GM23338 (cell line): ENCODE data around the gene UFM1. TPM values are rescaled to one million over a fixed set of nuclear protein-coding genes. Genes with fewer than 3 reads are reported as not detected.

ENCODE experiments used
- ATAC-seq: fragments of 200-7000 bp; cut with Tn5 transposase; 3 replicates; pipeline ENCODE4 v1.9.1; 2020
- DNase-seq: peaks from one replicate; pipeline ENCODE4 v3.0.0-alpha.2; 2015; ENCODE audit warnings: low spot score
- H2AFZ ChIP-seq: fragments of 200-600 bp; sonication (generic); 2 replicates; pipeline ENCODE4 v1.8.0; 2016; ENCODE audit warnings: antibody characterized with exemption, mild to moderate bottlenecking, moderate library complexity
- H3F3A ChIP-seq: fragments of 200-600 bp; sonication (generic); replicated peaks from 2 replicates; pipeline ENCODE4 v1.8.0; 2017; ENCODE audit warnings: antibody characterized with exemption, mixed run types, low read depth
- H3K27ac ChIP-seq: fragments of 200-600 bp; sonication (generic); 2 replicates; pipeline ENCODE4 v1.6.1; 2016; ENCODE audit warnings: low read depth
- H3K27me3 ChIP-seq: fragments of 200-600 bp; sonication (generic); 2 replicates; pipeline ENCODE4 v1.8.0; 2016; ENCODE audit warnings: mild to moderate bottlenecking, mixed run types, moderate library complexity; ENCODE audit not compliant: insufficient read depth
- H3K36me3 ChIP-seq: fragments of 200-600 bp; sonication (generic); 2 replicates; pipeline ENCODE4 v1.8.0; 2016; ENCODE audit warnings: mild to moderate bottlenecking; ENCODE audit not compliant: insufficient read depth
- H3K4me1 ChIP-seq: fragments of 200-600 bp; sonication (generic); 2 replicates; pipeline ENCODE4 v1.8.0; 2016; ENCODE audit warnings: mild to moderate bottlenecking, moderate library complexity; ENCODE audit not compliant: insufficient read depth
- H3K4me2 ChIP-seq: fragments of 200-600 bp; sonication (generic); 2 replicates; pipeline ENCODE4 v1.7.1; 2017; ENCODE audit warnings: mixed run types
- H3K4me3 ChIP-seq: fragments of 200-600 bp; sonication (generic); 2 replicates; pipeline ENCODE4 v1.6.1; 2016; ENCODE audit warnings: mixed run types
- H3K79me2 ChIP-seq: fragments of 200-600 bp; sonication (generic); replicated peaks from 2 replicates; pipeline ENCODE4 v1.8.0; 2017; ENCODE audit warnings: mild to moderate bottlenecking; ENCODE audit not compliant: insufficient read depth
- H3K9me2 ChIP-seq: fragments of 200-600 bp; sonication (generic); 2 replicates; pipeline ENCODE4 v1.8.0; 2017; ENCODE audit not compliant: insufficient read depth
- H4K20me1 ChIP-seq: fragments of 200-600 bp; sonication (generic); replicated peaks from 2 replicates; pipeline ENCODE4 v1.8.0; 2017; ENCODE audit warnings: mild to moderate bottlenecking; ENCODE audit not compliant: insufficient read depth
- H3K27ac Mint-ChIP-seq: 2 replicates; pipeline ENCODE4 v1.8.0; 2020; ENCODE audit warnings: inconsistent platforms, mild to moderate bottlenecking, moderate library complexity, mixed read lengths
- H3K27me3 Mint-ChIP-seq: 3 replicates; pipeline ENCODE4 v1.8.0; 2022; ENCODE audit warnings: low read depth, mild to moderate bottlenecking, moderate library complexity, mixed read lengths, inconsistent platforms; ENCODE audit not compliant: insufficient read depth, poor library complexity
- H3K36me3 Mint-ChIP-seq: 3 replicates; pipeline ENCODE4 v1.8.0; 2021; ENCODE audit warnings: low read depth, mild to moderate bottlenecking, inconsistent platforms, moderate library complexity, mixed read lengths
- H3K4me1 Mint-ChIP-seq: 3 replicates; pipeline ENCODE4 v1.8.0; 2020; ENCODE audit warnings: mild to moderate bottlenecking, inconsistent platforms, mixed read lengths
- H3K4me3 Mint-ChIP-seq: 3 replicates; pipeline ENCODE4 v1.8.0; 2021; ENCODE audit warnings: moderate library complexity, mild to moderate bottlenecking, inconsistent platforms, mixed read lengths
- H3K9me3 Mint-ChIP-seq: 3 replicates; pipeline ENCODE4 v1.8.0; 2020; ENCODE audit warnings: moderate library complexity, mild to moderate bottlenecking, inconsistent platforms, mixed read lengths
- CREB1 ChIP-seq: fragments of 250-450 bp; sonication (Bioruptor Pico); IDR thresholded peaks from 2 replicates; pipeline ENCODE4 v1.5.0; 2020; ENCODE audit warnings: low read depth, mild to moderate bottlenecking, moderate library complexity
- EZH2phosphoT487 ChIP-seq: fragments of 200-600 bp; sonication (generic); IDR thresholded peaks from one replicate; pipeline ENCODE4 v1.8.1; 2018; ENCODE audit warnings: antibody characterized with exemption; ENCODE audit not compliant: unreplicated experiment
- NANOG ChIP-seq: IDR thresholded peaks from 2 replicates; pipeline ENCODE4 v1.6.1; 2016; ENCODE audit warnings: antibody characterized with exemption, borderline replicate concordance
- POLR2AphosphoS5 ChIP-seq: IDR thresholded peaks from 2 replicates; pipeline ENCODE4 v1.6.1; 2016; ENCODE audit warnings: antibody characterized with exemption, low read depth
- STAT1 ChIP-seq: IDR thresholded peaks from one replicate; pipeline ENCODE4 v1.6.1; 2016; ENCODE audit warnings: antibody characterized with exemption; ENCODE audit not compliant: unreplicated experiment
- ZNF114 ChIP-seq: fragments of 250-450 bp; sonication (Bioruptor Pico); IDR thresholded peaks from 2 replicates; pipeline ENCODE4 v1.5.0; 2020; ENCODE audit warnings: mild to moderate bottlenecking, moderate library complexity
- ZNF462 ChIP-seq: fragments of 250-450 bp; sonication (Bioruptor Pico); IDR thresholded peaks from 2 replicates; pipeline ENCODE4 v1.5.0; 2020; ENCODE audit warnings: mild to moderate bottlenecking, moderate library complexity
- polyA plus RNA-seq: library from polyadenylated mRNA; unstranded; fragments of >200 nt; fragmentation: Nextera tagmentation; extraction: Ambion mirVana; gene quantifications from 2 replicates; pipeline ENCODE4 v1.2.1, GENCODE V29; 2016
- total RNA-seq: library from RNA; depleted of rRNA; stranded (reverse); fragments of >200 nt; shearing (Covaris generic); gene quantifications from 2 replicates; pipeline ENCODE4 v1.2.3, GENCODE V29; 2014
- TF ChIP-seq, protein P1 (sequence below): IDR thresholded peaks from 2 replicates; pipeline ENCODE4 v1.6.1; 2016; ENCODE audit warnings: antibody characterized with exemption
- TF ChIP-seq, protein P2 (sequence below), 2 experiments: fragments of 200-600 bp in 1 of 2; sonication (generic) in 1 of 2; conservative IDR thresholded peaks; 2 replicates each; pipeline versions ENCODE4 v1.5.1 to v1.6.1; 2016 to 2017; ENCODE audit warnings: antibody characterized with exemption in 2 of 2, low read depth in 2 of 2, mild to moderate bottlenecking in 2 of 2, moderate library complexity in 1 of 2
- TF ChIP-seq, protein P3 (sequence below): IDR thresholded peaks from one replicate; pipeline ENCODE4 v1.6.1; 2018; ENCODE audit warnings: antibody characterized with exemption; ENCODE audit not compliant: unreplicated experiment

Gene UFM1
- total and polyA plus RNA-seq, 2 experiments from 2014 or later: 57.0 to 77.1 TPM

DNA sequence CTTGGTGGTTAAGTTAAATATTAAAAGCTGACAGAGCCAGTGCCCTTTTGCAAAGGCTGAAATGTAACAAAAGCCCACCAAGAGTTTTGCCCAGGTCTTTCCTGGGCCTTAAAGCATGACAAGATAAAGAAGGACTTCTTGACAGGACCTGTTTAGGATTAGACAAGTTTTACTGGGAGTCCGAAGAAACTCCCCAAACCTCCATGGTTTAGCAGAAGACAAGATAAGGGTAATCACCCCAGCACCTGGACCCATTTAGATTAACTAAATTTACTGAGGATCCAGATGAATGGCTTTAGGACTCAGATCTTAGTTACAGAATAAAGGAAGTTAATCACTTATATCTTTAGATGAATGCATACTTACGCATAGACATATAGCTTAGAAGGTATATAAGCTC lies 14.8 kb upstream of the UFM1 start:
- no peak for TF ChIP-seq NANOG
- TF ChIP-seq, protein P1, sequence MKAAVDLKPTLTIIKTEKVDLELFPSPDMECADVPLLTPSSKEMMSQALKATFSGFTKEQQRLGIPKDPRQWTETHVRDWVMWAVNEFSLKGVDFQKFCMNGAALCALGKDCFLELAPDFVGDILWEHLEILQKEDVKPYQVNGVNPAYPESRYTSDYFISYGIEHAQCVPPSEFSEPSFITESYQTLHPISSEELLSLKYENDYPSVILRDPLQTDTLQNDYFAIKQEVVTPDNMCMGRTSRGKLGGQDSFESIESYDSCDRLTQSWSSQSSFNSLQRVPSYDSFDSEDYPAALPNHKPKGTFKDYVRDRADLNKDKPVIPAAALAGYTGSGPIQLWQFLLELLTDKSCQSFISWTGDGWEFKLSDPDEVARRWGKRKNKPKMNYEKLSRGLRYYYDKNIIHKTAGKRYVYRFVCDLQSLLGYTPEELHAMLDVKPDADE: no peak
- TF ChIP-seq ZNF462 (CRISPR knock-in tag): no peak
- TF ChIP-seq CREB1 (CRISPR knock-in tag): no peak
- TF ChIP-seq POLR2AphosphoS5: no peak
- no peak for TF ChIP-seq ZNF114 (CRISPR knock-in tag)
- no peak for TF ChIP-seq STAT1
- TF ChIP-seq EZH2phosphoT487: no peak
- TF ChIP-seq, protein P2, sequence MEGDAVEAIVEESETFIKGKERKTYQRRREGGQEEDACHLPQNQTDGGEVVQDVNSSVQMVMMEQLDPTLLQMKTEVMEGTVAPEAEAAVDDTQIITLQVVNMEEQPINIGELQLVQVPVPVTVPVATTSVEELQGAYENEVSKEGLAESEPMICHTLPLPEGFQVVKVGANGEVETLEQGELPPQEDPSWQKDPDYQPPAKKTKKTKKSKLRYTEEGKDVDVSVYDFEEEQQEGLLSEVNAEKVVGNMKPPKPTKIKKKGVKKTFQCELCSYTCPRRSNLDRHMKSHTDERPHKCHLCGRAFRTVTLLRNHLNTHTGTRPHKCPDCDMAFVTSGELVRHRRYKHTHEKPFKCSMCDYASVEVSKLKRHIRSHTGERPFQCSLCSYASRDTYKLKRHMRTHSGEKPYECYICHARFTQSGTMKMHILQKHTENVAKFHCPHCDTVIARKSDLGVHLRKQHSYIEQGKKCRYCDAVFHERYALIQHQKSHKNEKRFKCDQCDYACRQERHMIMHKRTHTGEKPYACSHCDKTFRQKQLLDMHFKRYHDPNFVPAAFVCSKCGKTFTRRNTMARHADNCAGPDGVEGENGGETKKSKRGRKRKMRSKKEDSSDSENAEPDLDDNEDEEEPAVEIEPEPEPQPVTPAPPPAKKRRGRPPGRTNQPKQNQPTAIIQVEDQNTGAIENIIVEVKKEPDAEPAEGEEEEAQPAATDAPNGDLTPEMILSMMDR (conservative IDR thresholded peaks at IDR 0.05; ENCODE audit: low read depth in 2 of 2): no peak
- TF ChIP-seq, protein P3, sequence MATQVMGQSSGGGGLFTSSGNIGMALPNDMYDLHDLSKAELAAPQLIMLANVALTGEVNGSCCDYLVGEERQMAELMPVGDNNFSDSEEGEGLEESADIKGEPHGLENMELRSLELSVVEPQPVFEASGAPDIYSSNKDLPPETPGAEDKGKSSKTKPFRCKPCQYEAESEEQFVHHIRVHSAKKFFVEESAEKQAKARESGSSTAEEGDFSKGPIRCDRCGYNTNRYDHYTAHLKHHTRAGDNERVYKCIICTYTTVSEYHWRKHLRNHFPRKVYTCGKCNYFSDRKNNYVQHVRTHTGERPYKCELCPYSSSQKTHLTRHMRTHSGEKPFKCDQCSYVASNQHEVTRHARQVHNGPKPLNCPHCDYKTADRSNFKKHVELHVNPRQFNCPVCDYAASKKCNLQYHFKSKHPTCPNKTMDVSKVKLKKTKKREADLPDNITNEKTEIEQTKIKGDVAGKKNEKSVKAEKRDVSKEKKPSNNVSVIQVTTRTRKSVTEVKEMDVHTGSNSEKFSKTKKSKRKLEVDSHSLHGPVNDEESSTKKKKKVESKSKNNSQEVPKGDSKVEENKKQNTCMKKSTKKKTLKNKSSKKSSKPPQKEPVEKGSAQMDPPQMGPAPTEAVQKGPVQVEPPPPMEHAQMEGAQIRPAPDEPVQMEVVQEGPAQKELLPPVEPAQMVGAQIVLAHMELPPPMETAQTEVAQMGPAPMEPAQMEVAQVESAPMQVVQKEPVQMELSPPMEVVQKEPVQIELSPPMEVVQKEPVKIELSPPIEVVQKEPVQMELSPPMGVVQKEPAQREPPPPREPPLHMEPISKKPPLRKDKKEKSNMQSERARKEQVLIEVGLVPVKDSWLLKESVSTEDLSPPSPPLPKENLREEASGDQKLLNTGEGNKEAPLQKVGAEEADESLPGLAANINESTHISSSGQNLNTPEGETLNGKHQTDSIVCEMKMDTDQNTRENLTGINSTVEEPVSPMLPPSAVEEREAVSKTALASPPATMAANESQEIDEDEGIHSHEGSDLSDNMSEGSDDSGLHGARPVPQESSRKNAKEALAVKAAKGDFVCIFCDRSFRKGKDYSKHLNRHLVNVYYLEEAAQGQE: no peak
- no peaks in the 10 kb centered on the region for H3K36me3 ChIP-seq
- no peaks in the 10 kb centered on the region for H3K36me3 Mint-ChIP-seq
- no peak overlapping the region for H3K4me3 ChIP-seq
- H3K4me3 Mint-ChIP-seq: no peak overlapping the region
- H3K4me1 Mint-ChIP-seq: peaks cover 24% of the 10 kb centered on the region
- no peak for ATAC-seq
- no peaks in the 10 kb centered on the region for H3K9me3 Mint-ChIP-seq
- no peak overlapping the region for H2AFZ ChIP-seq
- H3K79me2 ChIP-seq: no peaks in the 10 kb centered on the region
- DNase-seq: no peak
- no peaks in the 10 kb centered on the region for H3K9me2 ChIP-seq
- H3K4me1 ChIP-seq: peaks cover 29% of the 10 kb centered on the region
- H3K27ac Mint-ChIP-seq: no peak overlapping the region
- H3F3A ChIP-seq: no peaks in the 10 kb centered on the region
- no peak overlapping the region for H3K27ac ChIP-seq
- H3K4me2 ChIP-seq: peak overlapping the region; percentile 12; the same call in 1 of the 2 replicates
- H3K27me3 ChIP-seq: no peaks in the 10 kb centered on the region
- no peaks in the 10 kb centered on the region for H4K20me1 ChIP-seq
- no peaks in the 10 kb centered on the region for H3K27me3 Mint-ChIP-seq
